Activated T-cell treated with anti-CD3 and anti-CD28 coated beads, Interleukin-2, amount 50 U/mL, for 24 hours (primary cell): ENCODE data around the gene SUMF1.

Source experiments
- DNase-seq: peaks from one replicate; pipeline ENCODE4 v3.0.0-alpha.2; 2020
- H3K27ac Mint-ChIP-seq: 2 replicates; pipeline ENCODE4 v1.8.0; 2020; ENCODE audit warnings: mild to moderate bottlenecking, mixed read lengths
- H3K27me3 Mint-ChIP-seq: 2 replicates; pipeline ENCODE4 v1.8.0; 2020; ENCODE audit warnings: mixed read lengths
- H3K36me3 Mint-ChIP-seq: 2 replicates; pipeline ENCODE4 v1.8.0; 2020; ENCODE audit warnings: low read depth, mixed read lengths
- H3K4me1 Mint-ChIP-seq: 2 replicates; pipeline ENCODE4 v1.8.0; 2020; ENCODE audit warnings: low read depth, mixed read lengths
- H3K4me3 Mint-ChIP-seq: 2 replicates; pipeline ENCODE4 v1.8.0; 2020; ENCODE audit warnings: mild to moderate bottlenecking, moderate library complexity, mixed read lengths
- H3K9me3 Mint-ChIP-seq: 2 replicates; pipeline ENCODE4 v1.8.0; 2020; ENCODE audit warnings: mixed read lengths

SUMF1 gene

DNA sequence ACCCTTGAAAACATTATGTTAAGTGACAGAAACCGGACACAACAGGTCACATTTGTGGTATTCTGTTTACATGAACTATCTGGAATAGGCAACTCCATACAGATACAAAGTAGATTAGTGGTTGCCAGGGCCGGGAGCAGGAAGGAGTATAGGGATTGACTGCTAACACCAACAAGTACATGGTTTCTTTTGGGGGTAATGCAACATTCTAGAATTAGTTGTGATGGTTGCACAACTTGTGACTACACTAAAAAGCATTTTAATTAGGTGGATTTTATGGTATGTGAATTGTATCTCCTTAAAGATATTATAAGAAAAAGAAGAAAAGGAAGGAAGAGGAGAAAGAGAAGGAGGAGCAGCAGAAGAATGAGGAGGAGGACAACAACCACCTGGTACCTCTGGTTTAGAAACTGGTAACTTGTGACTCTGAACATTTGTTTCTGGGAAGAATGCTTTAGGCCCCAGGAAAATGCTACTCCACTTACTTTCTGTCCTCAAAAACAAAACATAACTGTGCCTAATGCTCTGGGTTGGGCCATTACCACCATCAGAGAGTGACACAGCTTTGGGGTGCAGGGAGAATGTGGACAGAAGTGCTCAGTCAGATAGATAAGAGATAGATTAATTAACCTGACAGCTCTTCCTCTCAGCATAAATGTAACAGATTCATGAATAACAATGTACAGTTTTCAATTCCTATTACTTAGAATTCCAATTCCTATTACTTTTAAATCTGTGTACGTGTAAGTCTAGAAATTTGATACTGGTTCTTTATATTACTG lies 143.6 kb downstream of the SUMF1 start:
- H3K9me3 Mint-ChIP-seq, result peaks cover 6% of the 10 kb centered on the region
- H3K36me3 Mint-ChIP-seq, result peaks cover 12% of the 10 kb centered on the region
- no peak overlapping the region for H3K27ac Mint-ChIP-seq
- H3K4me1 Mint-ChIP-seq, result peaks cover 3% of the 10 kb centered on the region
- H3K4me3 Mint-ChIP-seq, result no peak overlapping the region
- DNase-seq, result no peak
- no peaks in the 10 kb centered on the region for H3K27me3 Mint-ChIP-seq

DNA sequence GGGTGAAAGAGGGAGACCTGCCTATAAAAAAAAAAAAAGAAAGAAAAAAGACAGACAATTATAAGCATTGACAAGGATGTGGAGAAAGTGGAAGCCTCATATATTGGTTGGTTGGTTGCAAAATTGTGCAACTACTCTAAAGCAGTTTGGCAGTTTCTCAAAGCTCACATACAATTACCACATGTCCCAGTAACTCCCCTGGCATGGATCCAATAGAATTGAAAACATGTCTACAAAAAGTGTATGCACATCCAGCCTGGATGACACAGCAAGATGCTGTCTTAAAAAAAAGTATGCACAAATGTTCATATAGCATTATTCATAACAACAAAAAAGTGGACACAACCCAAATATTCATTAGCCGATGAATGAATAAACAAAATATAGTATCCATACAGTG lies 144.4 kb downstream of the SUMF1 start:
- H3K36me3 Mint-ChIP-seq, result peaks cover 18% of the 10 kb centered on the region
- DNase-seq, result no peak
- no peaks in the 10 kb centered on the region for H3K27me3 Mint-ChIP-seq
- H3K9me3 Mint-ChIP-seq, result peaks cover 4% of the 10 kb centered on the region
- peaks cover 3% of the 10 kb centered on the region for H3K4me1 Mint-ChIP-seq
- H3K4me3 Mint-ChIP-seq, result no peak overlapping the region
- no peak overlapping the region for H3K27ac Mint-ChIP-seq

DNA sequence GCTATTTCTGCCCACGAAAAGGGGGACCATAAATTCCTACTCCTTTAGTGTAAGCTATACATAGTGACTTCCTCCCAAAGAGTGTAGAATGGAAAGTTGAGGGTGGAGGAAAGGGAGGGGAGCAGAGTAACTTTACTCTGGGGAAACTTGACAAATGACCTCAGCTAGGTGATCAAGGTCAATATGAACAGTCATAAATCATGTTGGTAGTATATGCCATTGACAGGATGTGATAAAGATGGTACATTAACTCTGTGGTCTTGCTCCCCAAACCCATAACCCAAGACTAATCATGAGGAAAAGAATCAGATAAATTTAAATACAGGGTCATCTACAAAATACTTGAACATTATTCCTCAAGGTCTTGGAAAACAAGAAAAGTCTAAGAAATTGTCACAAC lies 145.3 kb downstream of the SUMF1 start:
- Mint-ChIP-seq H3K36me3 (peaks cover 20% of the 10 kb centered on the region), H3K4me3 (no peak overlapping the region), H3K4me1 (peaks cover 3% of the 10 kb centered on the region), H3K9me3 (no peaks in the 10 kb centered on the region), H3K27me3 (no peaks in the 10 kb centered on the region), H3K27ac (no peak overlapping the region)
- no peak for DNase-seq

DNA sequence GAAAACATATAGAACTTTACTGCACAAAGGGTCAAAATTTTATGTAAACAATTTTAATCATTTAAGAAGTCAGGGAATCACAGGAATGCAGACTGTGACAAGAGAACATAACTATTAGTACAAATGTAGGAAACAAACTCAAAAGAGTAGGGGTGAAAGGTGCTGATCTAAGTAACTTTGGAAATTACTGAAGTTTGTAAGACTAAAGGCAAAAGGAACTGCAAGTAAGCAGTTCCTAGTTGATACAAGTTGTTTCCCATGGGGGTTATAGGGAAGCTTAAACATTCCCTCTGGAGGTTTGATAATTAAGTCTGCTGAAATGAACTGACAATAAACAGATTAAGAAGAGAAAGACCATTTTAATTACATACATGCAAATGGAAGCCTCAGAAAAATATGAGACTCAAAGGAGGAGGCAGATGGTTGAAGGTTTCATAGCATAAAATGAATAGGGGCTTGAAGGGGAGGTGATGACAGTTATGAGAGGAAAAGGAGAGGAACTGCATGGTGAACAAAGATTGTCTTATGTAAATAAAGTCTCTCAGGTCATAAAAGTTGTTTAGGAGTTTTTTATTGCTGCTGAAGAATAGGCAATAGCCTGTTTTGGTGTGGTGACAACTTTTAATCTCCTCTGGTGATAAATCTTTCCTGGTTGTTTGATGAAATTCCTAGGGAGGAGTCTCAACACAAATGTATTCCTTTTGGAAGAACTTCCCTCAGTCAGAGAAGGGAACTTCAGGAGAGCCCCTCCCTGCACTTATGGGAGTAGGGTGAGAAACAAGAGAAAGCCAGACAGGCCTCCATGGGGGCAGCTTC lies 146.8 kb downstream of the SUMF1 start:
- Mint-ChIP-seq H3K4me1 (peaks cover 3% of the 10 kb centered on the region), H3K9me3 (peaks cover 3% of the 10 kb centered on the region), H3K27ac (no peak overlapping the region), H3K36me3 (peaks cover 29% of the 10 kb centered on the region), H3K27me3 (no peaks in the 10 kb centered on the region), H3K4me3 (no peak overlapping the region)
- no peak for DNase-seq

DNA sequence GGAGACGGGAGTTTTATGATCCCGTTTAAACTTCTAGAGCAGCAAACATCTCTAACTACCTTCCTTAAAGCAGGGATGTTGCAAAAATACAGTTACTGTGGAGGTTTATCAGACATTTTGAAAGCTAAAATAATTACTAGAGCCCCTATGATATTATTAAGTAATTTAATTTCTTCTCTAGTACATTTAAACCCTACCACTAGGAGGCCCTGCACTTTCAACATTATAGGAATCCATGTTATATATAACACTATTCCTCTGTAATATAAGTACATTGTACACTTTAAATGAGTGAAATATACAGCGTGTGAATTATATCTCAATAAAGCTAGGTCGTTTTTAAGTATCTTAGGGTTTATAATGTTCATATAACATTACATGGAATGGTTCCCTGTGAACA lies 152.4 kb downstream of the SUMF1 start:
- Mint-ChIP-seq H3K27ac (no peak overlapping the region), H3K9me3 (peaks cover 3% of the 10 kb centered on the region), H3K27me3 (no peaks in the 10 kb centered on the region), H3K4me1 (peaks cover 4% of the 10 kb centered on the region), H3K4me3 (no peak overlapping the region), H3K36me3 (peaks cover 72% of the 10 kb centered on the region)
- no peak for DNase-seq

DNA sequence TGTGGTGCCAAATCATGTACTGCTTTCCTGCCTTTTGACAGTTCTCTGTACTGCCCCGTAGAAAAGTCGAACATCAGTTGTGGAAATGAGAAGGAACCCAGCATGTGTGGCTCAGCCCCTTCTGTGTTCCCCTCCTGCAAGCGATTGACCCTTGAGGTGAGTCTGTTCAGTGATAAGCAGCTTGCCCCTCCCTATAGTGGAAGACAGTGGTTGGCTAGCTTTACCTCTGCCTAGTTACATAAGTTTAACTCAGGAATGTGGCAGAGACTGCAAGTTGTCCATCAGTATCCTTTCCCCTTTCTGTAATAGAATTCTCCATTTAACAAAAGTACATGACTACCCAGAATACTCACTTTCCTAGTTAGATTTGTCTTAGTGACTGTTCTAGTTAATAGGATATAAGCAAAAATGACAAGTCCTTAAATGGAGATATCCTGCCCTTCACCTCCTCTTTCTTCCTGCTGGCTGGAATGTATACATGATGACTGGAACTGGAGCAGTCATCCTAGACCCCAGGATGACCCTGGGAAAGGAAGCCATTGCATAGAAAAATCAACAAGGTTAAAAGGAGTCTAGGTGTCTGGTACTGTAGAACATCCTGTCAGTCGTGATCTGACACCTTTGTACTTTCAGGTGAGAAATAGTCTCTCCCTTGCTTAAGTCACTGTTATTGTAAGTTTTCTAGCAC lies 153.3 kb downstream of the SUMF1 start:
- Mint-ChIP-seq H3K36me3 (peaks cover 74% of the 10 kb centered on the region), H3K4me1 (peaks cover 9% of the 10 kb centered on the region), H3K9me3 (peaks cover 3% of the 10 kb centered on the region), H3K27ac (no peak overlapping the region), H3K27me3 (no peaks in the 10 kb centered on the region), H3K4me3 (no peak overlapping the region)
- no peak for DNase-seq

DNA sequence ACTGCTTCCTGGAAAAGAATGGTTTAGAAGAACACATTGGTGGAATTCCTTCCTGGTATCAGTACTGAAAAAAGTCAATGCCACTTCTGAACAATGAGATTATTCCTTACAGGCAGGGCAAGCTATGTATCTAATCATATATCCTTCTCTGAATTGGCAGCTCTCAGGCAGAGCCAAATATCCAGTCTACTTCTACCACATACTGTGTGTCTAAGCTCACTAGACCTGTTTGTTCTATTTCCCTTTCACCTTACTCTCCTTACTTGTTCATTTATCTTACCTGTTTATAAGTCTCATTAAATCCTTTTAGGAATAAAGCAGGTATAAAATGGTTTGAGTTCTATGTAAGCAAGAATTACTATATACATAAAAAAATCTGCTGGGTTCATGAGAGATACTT lies 155.6 kb downstream of the SUMF1 start:
- H3K27me3 Mint-ChIP-seq, result no peaks in the 10 kb centered on the region
- H3K9me3 Mint-ChIP-seq, result peaks cover 3% of the 10 kb centered on the region
- peaks cover 75% of the 10 kb centered on the region for H3K36me3 Mint-ChIP-seq
- peaks cover 19% of the 10 kb centered on the region for H3K4me1 Mint-ChIP-seq
- DNase-seq, result no peak
- no peak overlapping the region for H3K27ac Mint-ChIP-seq
- H3K4me3 Mint-ChIP-seq, result no peak overlapping the region
